HepG2 (cell line): ENCODE measurements around the gene TFAM. TPM values are rescaled to one million over a fixed set of nuclear protein-coding genes. Genes with fewer than 3 reads are reported as not detected.

Experiments used
- CEBPB ChIP-seq: IDR thresholded peaks from 2 replicates; pipeline ENCODE4 v1.6.1; 2011; ENCODE audit warnings: low read depth, low read length, improper control_type of control experiment, borderline replicate concordance
- CHD4 ChIP-seq: fragments of 200-600 bp; sonication (generic); IDR thresholded peaks from 2 replicates; pipeline ENCODE4 v1.7.0; 2017; ENCODE audit warnings: mild to moderate bottlenecking, low read length, borderline replicate concordance
- HMG20A ChIP-seq: IDR thresholded peaks from 2 replicates; pipeline ENCODE4 v1.6.1; 2016; ENCODE audit warnings: borderline replicate concordance
- HNRNPK ChIP-seq: fragments of 200-400 bp; formaldehyde crosslinking; IDR thresholded peaks from 2 replicates; pipeline ENCODE4 v1.6.1; 2018; ENCODE audit warnings: low read length, low read depth, moderate library complexity, mild to moderate bottlenecking; ENCODE audit not compliant: poor library complexity, severe bottlenecking
- IRF1 ChIP-seq: sonication (generic); formaldehyde crosslinking; IDR thresholded peaks from 2 replicates; pipeline ENCODE4 v1.4.0; 2020; ENCODE audit warnings: low read depth, mild to moderate bottlenecking, missing genetic modification reagents
- KLF11 ChIP-seq: IDR thresholded peaks from 2 replicates; pipeline ENCODE4 v1.6.1; 2016; ENCODE audit warnings: missing compliant biosample characterization
- KLF9 ChIP-seq: IDR thresholded peaks from 2 replicates; pipeline ENCODE4 v1.6.1; 2016; ENCODE audit warnings: low read depth
- MXI1 ChIP-seq: IDR thresholded peaks from 3 replicates; pipeline ENCODE4 v1.6.1; 2012; ENCODE audit warnings: low read depth, low read length, inconsistent platforms, borderline replicate concordance
- NONO ChIP-seq, 2 experiments: fragments of 450-650 bp in 1 of 2; sonication (generic) in 1 of 2; formaldehyde crosslinking in 1 of 2; IDR thresholded peaks in 1 of 2; conservative IDR thresholded peaks in 1 of 2; 2 replicates each; pipeline versions ENCODE4 v1.6.1 to v1.8.0; 2017 to 2022; ENCODE audit warnings: mild to moderate bottlenecking in 1 of 2, missing genetic modification reagents in 1 of 2, moderate library complexity in 1 of 2
- NR1H2 ChIP-seq: sonication (generic); formaldehyde crosslinking; IDR thresholded peaks from 2 replicates; pipeline ENCODE4 v1.8.1; 2022; ENCODE audit warnings: low read depth, missing genetic modification reagents, borderline replicate concordance
- SMAD9 ChIP-seq: sonication (generic); formaldehyde crosslinking; IDR thresholded peaks from 2 replicates; pipeline ENCODE4 v1.5.1; 2020; ENCODE audit warnings: mild to moderate bottlenecking, missing genetic modification reagents
- SMC3 ChIP-seq: IDR thresholded peaks from 2 replicates; pipeline ENCODE4 v1.6.1; 2011; ENCODE audit warnings: low read length, improper control_type of control experiment
- SOX13 ChIP-seq, 3 experiments: fragments of 450-650 bp in 1 of 3; sonication (generic) in 1 of 3; formaldehyde crosslinking in 1 of 3; IDR thresholded peaks in 2 of 3; conservative IDR thresholded peaks in 1 of 3; 2 replicates each; pipeline versions ENCODE4 v1.5.0 to v1.6.1; 2016 to 2020; ENCODE audit warnings: antibody characterized with exemption in 1 of 3, mild to moderate bottlenecking in 1 of 3, missing compliant biosample characterization in 1 of 3, missing genetic modification reagents in 1 of 3, moderate library complexity in 1 of 3
- SYNCRIP ChIP-seq: fragments of 200-400 bp; formaldehyde crosslinking; IDR thresholded peaks from 2 replicates; pipeline ENCODE4 v1.6.1; 2018; ENCODE audit warnings: mild to moderate bottlenecking, low read depth, low read length; ENCODE audit not compliant: insufficient read depth
- ZBTB7A ChIP-seq: sonication (generic); formaldehyde crosslinking; IDR thresholded peaks from 2 replicates; pipeline ENCODE4 v1.8.0; 2022; ENCODE audit warnings: mild to moderate bottlenecking, missing genetic modification reagents
- ZKSCAN1 ChIP-seq: fragments of 150-350 bp; IDR thresholded peaks from 2 replicates; pipeline ENCODE4 v1.6.1; 2014; ENCODE audit warnings: low read length
- ZNF230 ChIP-seq: sonication (generic); formaldehyde crosslinking; IDR thresholded peaks from 2 replicates; pipeline ENCODE4 v1.4.0; 2020; ENCODE audit warnings: mild to moderate bottlenecking, missing genetic modification reagents
- ZNF280B ChIP-seq: sonication (generic); formaldehyde crosslinking; IDR thresholded peaks from 2 replicates; pipeline ENCODE4 v1.5.0; 2020; ENCODE audit warnings: missing genetic modification reagents, mild to moderate bottlenecking, borderline replicate concordance
- ZNF549 ChIP-seq: sonication (generic); formaldehyde crosslinking; IDR thresholded peaks from 2 replicates; pipeline ENCODE4 v1.5.0; 2020; ENCODE audit warnings: missing genetic modification reagents
- ZNF605 ChIP-seq: sonication (generic); formaldehyde crosslinking; IDR thresholded peaks from 2 replicates; pipeline ENCODE4 v1.8.0; 2022; ENCODE audit warnings: mild to moderate bottlenecking, missing genetic modification reagents
- ZNF773 ChIP-seq: sonication (generic); formaldehyde crosslinking; IDR thresholded peaks from 2 replicates; pipeline ENCODE4 v1.4.0; 2020; ENCODE audit warnings: missing genetic modification reagents, borderline replicate concordance
- ZNF816 ChIP-seq: sonication (generic); formaldehyde crosslinking; IDR thresholded peaks from 2 replicates; pipeline ENCODE4 v1.8.0; 2022; ENCODE audit warnings: missing genetic modification reagents, mild to moderate bottlenecking, borderline replicate concordance
- polyA plus RNA-seq, 8 experiments: library from polyadenylated mRNA; depleted of rRNA in 3 of 8; stranded (reverse) in 7 of 8; unstranded in 1 of 8; fragments of >200 nt; fragmentation: Illumina TruSeq in 4 of 8; extraction: Trizol in 4 of 8; gene quantifications; 2 replicates each; pipeline versions ENCODE4 v1.2.1 to v1.2.3, GENCODE V29; 2011 to 2016; ENCODE audit warnings: low read depth in 4 of 8, missing spikeins in 1 of 8, mixed read lengths in 1 of 8; ENCODE audit not compliant: insufficient read depth in 1 of 8
- total RNA-seq, 5 experiments: library from RNA; depleted of rRNA; stranded (reverse); fragments of >200 nt; fragmentation: Illumina TruSeq; extraction: Trizol; gene quantifications; 2 replicates each; pipeline ENCODE4 v1.2.3, GENCODE V29; 2016; ENCODE audit warnings: low read depth in 1 of 5
- TF ChIP-seq, protein P1 (sequence below): sonication (generic); formaldehyde crosslinking; IDR thresholded peaks from 2 replicates; pipeline ENCODE4 v1.4.0; 2020; ENCODE audit warnings: mild to moderate bottlenecking, missing genetic modification reagents

The TFAM gene
- total and polyA plus RNA-seq, 2 of the 13 experiments (the other 11 are each of a cell fraction or from before 2014, with no cell fraction given), result 18.4 to 125 TPM

DNA sequence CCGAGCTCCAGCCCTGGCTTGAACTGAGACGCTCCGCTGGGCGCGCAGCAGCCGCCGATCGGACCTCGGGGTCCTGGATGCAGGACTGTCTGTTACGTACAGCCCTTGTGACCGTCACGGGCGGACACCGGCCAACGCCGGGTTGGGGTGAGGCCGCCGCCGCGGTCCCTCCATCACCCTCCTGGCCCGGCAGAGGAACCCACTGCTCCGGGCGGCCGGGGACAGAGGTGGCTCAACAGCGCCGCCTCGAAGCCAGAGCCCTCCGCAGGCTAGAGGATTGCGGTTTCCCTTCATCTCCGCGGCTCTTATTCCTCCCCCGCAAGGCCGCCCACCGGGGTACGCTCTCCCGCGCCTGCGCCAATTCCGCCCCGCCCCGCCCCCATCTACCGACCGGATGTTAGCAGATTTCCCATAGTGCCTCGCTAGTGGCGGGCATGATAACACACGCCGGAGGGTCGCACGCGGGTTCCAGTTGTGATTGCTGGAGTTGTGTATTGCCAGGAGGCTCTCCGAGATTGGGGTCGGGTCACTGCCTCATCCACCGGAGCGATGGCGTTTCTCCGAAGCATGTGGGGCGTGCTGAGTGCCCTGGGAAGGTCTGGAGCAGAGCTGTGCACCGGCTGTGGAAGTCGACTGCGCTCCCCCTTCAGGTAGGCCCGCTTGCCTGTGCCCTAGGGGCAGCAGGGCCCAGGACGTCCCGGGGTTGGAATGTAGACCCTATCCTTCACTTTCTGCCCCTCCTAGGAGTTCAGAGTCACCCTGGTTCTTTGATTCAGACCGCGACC is at the start of gene TFAM (continued):
- TF ChIP-seq HNRNPK (no peak), CHD4 (peak; percentile 85; the same call in 1 of the 2 replicates), KLF9 (peak; percentile 27; the same call in 1 of the 2 replicates), NONO (IDR thresholded peaks at IDR 0.05) (no peak), NONO (CRISPR knock-in tag; conservative IDR thresholded peaks at IDR 0.05) (peak; percentile 95; the same call in 1 of the 2 replicates), CEBPB (no peak), SYNCRIP (no peak), NR1H2 (peak; percentile 43; the same call in 1 of the 2 replicates), SOX13 (IDR thresholded peaks at IDR 0.05) (no peak), SOX13 (CRISPR knock-in tag; conservative IDR thresholded peaks at IDR 0.05 in 1 of 2, IDR thresholded peaks at IDR 0.05 in 1 of 2) (peak in 1 of 2 experiments; percentile 36; a peak in 1 of 4 replicates), ZNF605 (CRISPR knock-in tag) (peak; percentile 84), ZBTB7A (CRISPR knock-in tag) (peak; percentile 48), SMC3 (peak; percentile 25; the same call in 1 of the 2 replicates), KLF11 (CRISPR knock-in tag) (no peak; the same call in 1 of the 2 replicates), ZNF549 (CRISPR knock-in tag) (no peak), ZKSCAN1 (no peak), ZNF816 (CRISPR knock-in tag) (peak; percentile 89; the same call in 1 of the 2 replicates), HMG20A (CRISPR knock-in tag) (no peak; the same call in 1 of the 2 replicates), IRF1 (no peak), ZNF280B (CRISPR knock-in tag) (peak; percentile 76; the same call in 1 of the 2 replicates), ZNF230 (CRISPR knock-in tag) (0 out of 2 replicates have a peak, but pooled peaks have one; percentile 32), ZNF773 (CRISPR knock-in tag) (peak; percentile 34; the same call in 1 of the 2 replicates), MXI1 (peak; percentile 91; the same call in 2 of the 3 replicates), SMAD9 (CRISPR knock-in tag) (no peak)
- TF ChIP-seq, protein P1, sequence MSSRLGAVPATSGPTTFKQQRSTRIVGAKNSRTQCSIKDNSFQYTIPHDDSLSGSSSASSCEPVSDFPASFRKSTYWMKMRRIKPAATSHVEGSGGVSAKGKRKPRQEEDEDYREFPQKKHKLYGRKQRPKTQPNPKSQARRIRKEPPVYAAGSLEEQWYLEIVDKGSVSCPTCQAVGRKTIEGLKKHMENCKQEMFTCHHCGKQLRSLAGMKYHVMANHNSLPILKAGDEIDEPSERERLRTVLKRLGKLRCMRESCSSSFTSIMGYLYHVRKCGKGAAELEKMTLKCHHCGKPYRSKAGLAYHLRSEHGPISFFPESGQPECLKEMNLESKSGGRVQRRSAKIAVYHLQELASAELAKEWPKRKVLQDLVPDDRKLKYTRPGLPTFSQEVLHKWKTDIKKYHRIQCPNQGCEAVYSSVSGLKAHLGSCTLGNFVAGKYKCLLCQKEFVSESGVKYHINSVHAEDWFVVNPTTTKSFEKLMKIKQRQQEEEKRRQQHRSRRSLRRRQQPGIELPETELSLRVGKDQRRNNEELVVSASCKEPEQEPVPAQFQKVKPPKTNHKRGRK, result no peak
